Measurements from ENCODE around the gene HPRT1. TPM values are rescaled to one million over a fixed set of nuclear protein-coding genes. Genes with fewer than 3 reads are reported as not detected.

Gene HPRT1, protein sequence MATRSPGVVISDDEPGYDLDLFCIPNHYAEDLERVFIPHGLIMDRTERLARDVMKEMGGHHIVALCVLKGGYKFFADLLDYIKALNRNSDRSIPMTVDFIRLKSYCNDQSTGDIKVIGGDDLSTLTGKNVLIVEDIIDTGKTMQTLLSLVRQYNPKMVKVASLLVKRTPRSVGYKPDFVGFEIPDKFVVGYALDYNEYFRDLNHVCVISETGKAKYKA
- total RNA-seq (2014; rRNA removed) = 27.5 and 44.1 TPM in 2 replicates
- Bru-seq, nascent RNA = percentile 70 among the genes with signal in this experiment
- percentile 67 among the genes with signal in this experiment for BruChase-seq, experiment 1, labeled RNA remaining after a 6-hour chase
- percentile 67 among the genes with signal in this experiment for BruChase-seq, experiment 2, labeled RNA remaining after a 2-hour chase
- long read RNA-seq, partial matches to known transcripts = 3 of 6 reads
- long read RNA-seq, other reads (novel, unspliced or antisense) = 1 of 6 reads

DNA sequence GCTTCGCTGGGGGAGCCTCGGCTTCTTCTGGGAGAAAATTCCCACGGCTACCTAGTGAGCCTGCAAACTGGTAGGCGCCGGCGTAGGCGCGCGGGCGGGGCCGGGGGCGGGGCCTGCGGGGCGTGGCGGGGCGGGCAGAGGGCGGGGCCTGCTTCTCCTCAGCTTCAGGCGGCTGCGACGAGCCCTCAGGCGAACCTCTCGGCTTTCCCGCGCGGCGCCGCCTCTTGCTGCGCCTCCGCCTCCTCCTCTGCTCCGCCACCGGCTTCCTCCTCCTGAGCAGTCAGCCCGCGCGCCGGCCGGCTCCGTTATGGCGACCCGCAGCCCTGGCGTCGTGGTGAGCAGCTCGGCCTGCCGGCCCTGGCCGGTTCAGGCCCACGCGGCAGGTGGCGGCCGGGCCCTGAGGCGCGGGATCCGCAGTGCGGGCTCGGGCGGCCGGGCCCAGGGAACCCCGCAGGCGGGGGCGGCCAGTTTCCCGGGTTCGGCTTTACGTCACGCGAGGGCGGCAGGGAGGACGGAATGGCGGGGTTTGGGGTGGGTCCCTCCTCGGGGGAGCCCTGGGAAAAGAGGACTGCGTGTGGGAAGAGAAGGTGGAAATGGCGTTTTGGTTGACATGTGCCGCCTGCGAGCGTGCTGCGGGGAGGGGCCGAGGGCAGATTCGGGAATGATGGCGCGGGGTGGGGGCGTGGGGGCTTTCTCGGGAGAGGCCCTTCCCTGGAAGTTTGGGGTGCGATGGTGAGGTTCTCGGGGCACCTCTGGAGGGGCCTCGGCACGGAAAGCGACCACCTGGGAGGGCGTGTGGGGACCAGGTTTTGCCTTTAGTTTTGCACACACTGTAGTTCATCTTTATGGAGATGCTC lies at the start of gene HPRT1:
HPRT1 (plus strand) TSS at position 161 of the 857 bp plus-strand sequence; CDS start at position 308, 147 bp downstream.
- H4K20me1 ChIP-seq (ENCODE audit: low read length) = peaks cover 15% of the 10 kb centered on the region

DNA sequence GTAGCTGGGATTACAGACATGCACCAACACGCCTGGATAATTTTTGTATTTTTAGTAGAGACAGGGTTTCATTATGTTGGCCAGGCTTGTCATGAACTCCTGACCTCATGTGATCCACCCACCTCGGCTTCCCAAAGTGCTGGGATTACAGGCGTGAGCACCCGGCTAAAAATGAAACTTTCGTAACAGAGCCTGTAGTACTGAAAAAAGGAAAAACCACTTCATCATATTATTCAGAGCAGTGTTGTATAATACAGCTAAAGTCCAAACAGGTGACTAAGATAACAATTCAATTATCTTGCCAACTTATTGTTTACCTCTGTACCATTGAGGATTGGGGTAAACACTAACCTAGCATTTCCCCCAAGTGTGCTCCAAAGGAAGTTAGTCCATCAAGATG lies 43.9 kb upstream of the HPRT1 start:
- ChIA-PET POLR2A (ENCODE audit: unreplicated experiment) (no interaction called here), CTCF (no interaction called here)
- Histone ChIP-seq H2AFZ (ENCODE audit: low read length) (no peak overlapping the region), H3K79me2 (ENCODE audit: low read length) (no peaks in the 10 kb centered on the region), H3K27ac (ENCODE audit: low read length) (no peak overlapping the region), H3K4me3 (ENCODE audit: low read length) (no peak overlapping the region), H4K20me1 (ENCODE audit: low read length) (no peaks in the 10 kb centered on the region), H3K4me2 (ENCODE audit: low read length) (no peak overlapping the region), H3K9me2 (replicated peaks; ENCODE audit: low read length) (no peaks in the 10 kb centered on the region), H3K4me1 (ENCODE audit: insufficient read depth, low read length) (no peaks in the 10 kb centered on the region), H3K27me3 (ENCODE audit: low read length) (no peaks in the 10 kb centered on the region), H3K9me3 (ENCODE audit: low read length) (no peaks in the 10 kb centered on the region), H3K9ac (ENCODE audit: low read length) (no peak overlapping the region), H3F3A (ENCODE audit: low read length, unreplicated experiment) (no peaks in the 10 kb centered on the region), H3K36me3 (ENCODE audit: low read depth, low read length) (peaks cover 20% of the 10 kb centered on the region)
- ATAC-seq (no peak), DNase-seq (no peak)
- TF ChIP-seq, protein P1, sequence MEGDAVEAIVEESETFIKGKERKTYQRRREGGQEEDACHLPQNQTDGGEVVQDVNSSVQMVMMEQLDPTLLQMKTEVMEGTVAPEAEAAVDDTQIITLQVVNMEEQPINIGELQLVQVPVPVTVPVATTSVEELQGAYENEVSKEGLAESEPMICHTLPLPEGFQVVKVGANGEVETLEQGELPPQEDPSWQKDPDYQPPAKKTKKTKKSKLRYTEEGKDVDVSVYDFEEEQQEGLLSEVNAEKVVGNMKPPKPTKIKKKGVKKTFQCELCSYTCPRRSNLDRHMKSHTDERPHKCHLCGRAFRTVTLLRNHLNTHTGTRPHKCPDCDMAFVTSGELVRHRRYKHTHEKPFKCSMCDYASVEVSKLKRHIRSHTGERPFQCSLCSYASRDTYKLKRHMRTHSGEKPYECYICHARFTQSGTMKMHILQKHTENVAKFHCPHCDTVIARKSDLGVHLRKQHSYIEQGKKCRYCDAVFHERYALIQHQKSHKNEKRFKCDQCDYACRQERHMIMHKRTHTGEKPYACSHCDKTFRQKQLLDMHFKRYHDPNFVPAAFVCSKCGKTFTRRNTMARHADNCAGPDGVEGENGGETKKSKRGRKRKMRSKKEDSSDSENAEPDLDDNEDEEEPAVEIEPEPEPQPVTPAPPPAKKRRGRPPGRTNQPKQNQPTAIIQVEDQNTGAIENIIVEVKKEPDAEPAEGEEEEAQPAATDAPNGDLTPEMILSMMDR (conservative IDR thresholded peaks at IDR 0.05; ENCODE audit: low read depth, low read length) = no peak
- TF ChIP-seq EZH2phosphoT487 (IDR thresholded peaks at IDR 0.05; ENCODE audit: borderline replicate concordance, low read length) (no peak), EZH2 (IDR thresholded peaks at IDR 0.05; ENCODE audit: low read length, unreplicated experiment) (no peak)
- intact Hi-C loops (cut with micrococcal nuclease) = no loop called here
- BruUV-seq (replicated peaks) = no TSS peak

More for the DNA sequence above, at the start of gene HPRT1:
- H3K9me3 ChIP-seq (ENCODE audit: low read length) = no peaks in the 10 kb centered on the region
- peak within 1 kb of the TSS; percentile 93 for H2AFZ ChIP-seq (ENCODE audit: low read length)
- H3F3A ChIP-seq (ENCODE audit: low read length, unreplicated experiment) = no peaks in the 10 kb centered on the region
- no peak for TF ChIP-seq EZH2phosphoT487 (IDR thresholded peaks at IDR 0.05; ENCODE audit: borderline replicate concordance, low read length)
- peak; percentile 78 for DNase-seq
- H3K27me3 ChIP-seq (ENCODE audit: low read length) = no peaks in the 10 kb centered on the region
- peak within 1 kb of the TSS; percentile 75 for H3K4me3 ChIP-seq (ENCODE audit: low read length)
- H3K4me2 ChIP-seq (ENCODE audit: low read length) = peak within 1 kb of the TSS; percentile 94
- no peaks in the 10 kb centered on the region for H3K9me2 ChIP-seq (replicated peaks; ENCODE audit: low read length)
- POLR2A ChIA-PET (ENCODE audit: unreplicated experiment) = no interaction called here
- BruUV-seq (replicated peaks) = no TSS peak
- intact Hi-C loops (cut with micrococcal nuclease) = loop anchor here (5.0 kb wide), 1 partner anchor 38 kb away; no protein-coding TSS in a partner anchor
- CTCF ChIA-PET = no interaction called here
- peaks cover 50% of the 10 kb centered on the region for H3K79me2 ChIP-seq (ENCODE audit: low read length)
- H3K36me3 ChIP-seq (ENCODE audit: low read depth, low read length) = no peaks in the 10 kb centered on the region
- H3K9ac ChIP-seq (ENCODE audit: low read length) = peak within 1 kb of the TSS; percentile 93
- peak; percentile 91 for ATAC-seq
- peaks cover 13% of the 10 kb centered on the region for H3K4me1 ChIP-seq (ENCODE audit: insufficient read depth, low read length)
- H3K27ac ChIP-seq (ENCODE audit: low read length) = peak within 1 kb of the TSS; percentile 43

DNA sequence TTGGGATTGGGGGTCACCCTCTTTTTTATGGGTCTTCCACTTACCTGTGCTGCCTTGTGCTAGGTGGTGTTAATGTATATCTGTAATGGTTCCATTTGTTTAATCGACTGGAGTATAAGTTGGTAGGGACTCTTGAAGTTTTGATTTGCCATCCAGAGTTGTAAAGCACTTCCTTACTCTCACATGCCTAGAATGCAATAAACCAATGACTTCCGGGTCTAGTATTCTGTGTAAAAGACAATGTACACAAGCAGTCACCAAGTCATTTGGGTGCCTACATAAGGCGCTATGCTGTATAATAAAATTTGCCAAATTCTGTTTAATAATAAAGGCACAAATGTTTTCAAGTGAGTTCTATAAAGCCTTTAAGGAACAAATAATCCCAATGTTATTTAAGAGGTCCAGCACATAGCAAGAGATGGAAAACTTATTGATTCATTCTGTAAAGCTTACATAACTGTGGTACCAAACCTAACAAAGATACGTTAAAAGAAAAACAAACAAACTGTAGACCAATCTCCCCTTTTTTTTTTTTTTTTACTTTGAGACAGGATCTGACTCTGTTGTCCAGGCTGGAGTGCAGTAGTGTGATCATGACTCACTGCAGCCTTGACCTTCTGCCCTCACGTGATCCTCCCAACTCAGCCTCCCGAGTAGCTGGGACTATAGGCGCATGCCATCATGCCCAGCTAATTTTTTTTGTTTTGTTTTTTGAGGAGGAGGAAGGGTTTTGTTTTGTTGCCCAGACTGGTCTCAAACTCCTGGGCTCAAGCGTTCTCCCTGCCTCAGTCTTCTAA lies 41.5 kb upstream of the HPRT1 start:
- intact Hi-C loops (cut with micrococcal nuclease) = no loop called here
- no TSS peak for BruUV-seq (replicated peaks)
- ChIA-PET POLR2A (ENCODE audit: unreplicated experiment) (no interaction called here), CTCF (interaction anchor here (0.6 kb wide), 1 partner anchor 358 kb away, joined by 5 read pairs; no protein-coding TSS in a partner anchor)
- H3K36me3 ChIP-seq (ENCODE audit: low read depth, low read length) = peaks cover 18% of the 10 kb centered on the region
- H3K27ac ChIP-seq (ENCODE audit: low read length) = no peak overlapping the region
- no peaks in the 10 kb centered on the region for H3K4me1 ChIP-seq (ENCODE audit: insufficient read depth, low read length)
- no peak overlapping the region for H2AFZ ChIP-seq (ENCODE audit: low read length)
- no peak for DNase-seq
- H3K9me3 ChIP-seq (ENCODE audit: low read length) = no peaks in the 10 kb centered on the region
- H3K9me2 ChIP-seq (replicated peaks; ENCODE audit: low read length) = no peaks in the 10 kb centered on the region
- no peak overlapping the region for H3K4me3 ChIP-seq (ENCODE audit: low read length)
- H3K9ac ChIP-seq (ENCODE audit: low read length) = no peak overlapping the region
- no peak for ATAC-seq
- TF ChIP-seq EZH2 (IDR thresholded peaks at IDR 0.05; ENCODE audit: low read length, unreplicated experiment) = no peak
- H4K20me1 ChIP-seq (ENCODE audit: low read length) = no peaks in the 10 kb centered on the region
- H3K4me2 ChIP-seq (ENCODE audit: low read length) = no peak overlapping the region
- H3K27me3 ChIP-seq (ENCODE audit: low read length) = no peaks in the 10 kb centered on the region
- no peaks in the 10 kb centered on the region for H3F3A ChIP-seq (ENCODE audit: low read length, unreplicated experiment)
- H3K79me2 ChIP-seq (ENCODE audit: low read length) = no peaks in the 10 kb centered on the region

All from PC-3 (cell line).